Left lung (tissue), 10 donors: ENCODE data around the gene OBSCN. TPM values are rescaled to one million over a fixed set of nuclear protein-coding genes. Genes with fewer than 3 reads are reported as not detected.
A peak's percentile ranks its signal among the peaks of the same experiment; 100 is the strongest.

Experiments
- ATAC-seq: fragments of 200-7000 bp; cut with Tn5 transposase; one replicate; pipeline ENCODE4 v1.9.1; 2020; ENCODE audit warnings: moderate library complexity
- DNase-seq, 4 donors: peaks; one replicate each; pipeline ENCODE4 v3.0.0-alpha.2; 2013 to 2020
- H3K27ac ChIP-seq, 2 donors: fragments of 200-600 bp; sonication (generic) in 1 of 2; one replicate each; pipeline versions ENCODE4 v1.5.0 to v1.8.0; 2020 to 2021
- H3K27me3 ChIP-seq, 2 donors: fragments of 200-600 bp; sonication (generic) in 1 of 2; one replicate each; pipeline versions ENCODE4 v1.5.0 to v1.8.0; 2020 to 2021
- H3K36me3 ChIP-seq, 2 donors: fragments of 200-600 bp; sonication (generic) in 1 of 2; one replicate each; pipeline versions ENCODE4 v1.5.0 to v1.8.0; 2020 to 2021
- H3K4me1 ChIP-seq, 2 donors: fragments of 200-600 bp; one replicate each; pipeline ENCODE4 v1.8.0; 2021
- H3K4me3 ChIP-seq, 2 donors: fragments of 200-600 bp; sonication (generic) in 1 of 2; one replicate each; pipeline versions ENCODE4 v1.5.0 to v1.8.0; 2020 to 2021; ENCODE audit warnings: mild to moderate bottlenecking in 1 of 2
- H3K9me3 ChIP-seq, 2 donors: fragments of 200-600 bp; sonication (generic) in 1 of 2; one replicate each; pipeline versions ENCODE4 v1.5.0 to v1.8.0; 2020 to 2021
- intact Hi-C, 2 donors: fragments of 100-400 bp; cut with DNase I; formaldehyde crosslinking; loops; one replicate each; pipeline versions ENCODE4 v1.11.2 to v1.14.2; 2022
- polyA plus RNA-seq, 6 donors: library from polyadenylated mRNA; unstranded; fragments of 120-200 nt; gene quantifications; one replicate each; pipeline ENCODE4 v1.2.1, GENCODE V29; 2013; ENCODE audit not compliant: insufficient read length in 6 of 6
- total RNA-seq, 2 donors: library from RNA; stranded (reverse); fragmentation: NEBNext Ultra II Directional; extraction: Animal tissue kit (Norgen Biotek cat#: 25700); gene quantifications; one replicate each; pipeline ENCODE4 v1.2.1, GENCODE V29; 2021
- TF ChIP-seq, protein P1 (sequence below), 2 donors: fragments of 200-600 bp; sonication (generic) in 1 of 2; IDR thresholded peaks; one replicate each; pipeline versions ENCODE4 v1.5.0 to v1.8.0; 2021; ENCODE audit warnings: antibody characterized with exemption in 2 of 2
- donor health status: DM: no; HTN: yes; CAD: no.
- donor health status: DM: no; HTN: no; CAD: no.

OBSCN gene
- total and polyA plus RNA-seq, 8 donors: 20.3 to 69.5 (median 47.5) TPM

DNA sequence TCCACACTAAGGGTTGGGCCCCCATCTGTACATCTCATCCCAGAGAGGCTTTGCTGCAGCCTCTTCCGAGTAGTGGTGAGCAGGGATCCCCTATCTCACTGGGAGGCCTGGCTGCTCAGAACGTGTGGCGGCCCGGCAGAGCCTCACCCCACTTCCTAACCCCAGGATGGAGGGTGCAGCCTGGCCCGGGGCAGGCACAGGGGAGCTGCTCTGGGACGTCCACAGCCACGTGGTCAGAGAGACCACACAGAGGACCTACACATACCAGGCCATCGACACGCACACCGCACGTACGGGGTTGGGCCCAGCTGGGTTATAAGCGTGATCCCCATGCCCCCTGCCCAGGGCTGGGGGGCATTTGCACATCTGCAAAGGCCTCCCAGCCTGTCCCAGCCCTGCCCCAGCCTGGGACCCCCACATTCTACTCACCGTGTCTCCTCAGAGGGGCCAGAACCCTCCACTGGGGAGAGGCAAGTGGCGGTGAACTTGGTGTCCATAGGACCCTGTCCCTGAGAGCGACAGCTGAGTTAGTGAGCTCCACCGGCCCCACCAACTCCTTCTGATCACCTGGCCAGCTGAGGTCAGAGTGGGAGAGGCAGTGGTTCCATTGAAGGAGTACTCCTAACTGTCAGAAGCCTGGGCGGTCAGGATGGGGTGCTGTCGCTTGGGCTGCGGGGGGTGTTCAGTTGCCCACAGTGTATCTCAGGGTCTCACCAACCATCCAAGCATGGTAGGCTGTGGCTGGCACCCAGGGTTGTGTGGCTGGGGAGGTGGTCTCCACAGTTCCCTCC lies 157.6 kb downstream of the OBSCN start:
- Histone ChIP-seq H3K27me3 (peaks cover 0 to 14% of the 10 kb centered on the region in 2 donors), H3K27ac (no peak overlapping the region), H3K36me3 (no peaks in the 10 kb centered on the region), H3K9me3 (no peaks in the 10 kb centered on the region), H3K4me1 (no peaks in the 10 kb centered on the region), H3K4me3 (no peak overlapping the region)
- ATAC-seq (no peak), DNase-seq (peak in 2 of 4 donors; percentile 32 to 70)
- TF ChIP-seq, protein P1, sequence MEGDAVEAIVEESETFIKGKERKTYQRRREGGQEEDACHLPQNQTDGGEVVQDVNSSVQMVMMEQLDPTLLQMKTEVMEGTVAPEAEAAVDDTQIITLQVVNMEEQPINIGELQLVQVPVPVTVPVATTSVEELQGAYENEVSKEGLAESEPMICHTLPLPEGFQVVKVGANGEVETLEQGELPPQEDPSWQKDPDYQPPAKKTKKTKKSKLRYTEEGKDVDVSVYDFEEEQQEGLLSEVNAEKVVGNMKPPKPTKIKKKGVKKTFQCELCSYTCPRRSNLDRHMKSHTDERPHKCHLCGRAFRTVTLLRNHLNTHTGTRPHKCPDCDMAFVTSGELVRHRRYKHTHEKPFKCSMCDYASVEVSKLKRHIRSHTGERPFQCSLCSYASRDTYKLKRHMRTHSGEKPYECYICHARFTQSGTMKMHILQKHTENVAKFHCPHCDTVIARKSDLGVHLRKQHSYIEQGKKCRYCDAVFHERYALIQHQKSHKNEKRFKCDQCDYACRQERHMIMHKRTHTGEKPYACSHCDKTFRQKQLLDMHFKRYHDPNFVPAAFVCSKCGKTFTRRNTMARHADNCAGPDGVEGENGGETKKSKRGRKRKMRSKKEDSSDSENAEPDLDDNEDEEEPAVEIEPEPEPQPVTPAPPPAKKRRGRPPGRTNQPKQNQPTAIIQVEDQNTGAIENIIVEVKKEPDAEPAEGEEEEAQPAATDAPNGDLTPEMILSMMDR (IDR thresholded peaks at IDR 0.05): no peak
- intact Hi-C loops: no loop called here

DNA sequence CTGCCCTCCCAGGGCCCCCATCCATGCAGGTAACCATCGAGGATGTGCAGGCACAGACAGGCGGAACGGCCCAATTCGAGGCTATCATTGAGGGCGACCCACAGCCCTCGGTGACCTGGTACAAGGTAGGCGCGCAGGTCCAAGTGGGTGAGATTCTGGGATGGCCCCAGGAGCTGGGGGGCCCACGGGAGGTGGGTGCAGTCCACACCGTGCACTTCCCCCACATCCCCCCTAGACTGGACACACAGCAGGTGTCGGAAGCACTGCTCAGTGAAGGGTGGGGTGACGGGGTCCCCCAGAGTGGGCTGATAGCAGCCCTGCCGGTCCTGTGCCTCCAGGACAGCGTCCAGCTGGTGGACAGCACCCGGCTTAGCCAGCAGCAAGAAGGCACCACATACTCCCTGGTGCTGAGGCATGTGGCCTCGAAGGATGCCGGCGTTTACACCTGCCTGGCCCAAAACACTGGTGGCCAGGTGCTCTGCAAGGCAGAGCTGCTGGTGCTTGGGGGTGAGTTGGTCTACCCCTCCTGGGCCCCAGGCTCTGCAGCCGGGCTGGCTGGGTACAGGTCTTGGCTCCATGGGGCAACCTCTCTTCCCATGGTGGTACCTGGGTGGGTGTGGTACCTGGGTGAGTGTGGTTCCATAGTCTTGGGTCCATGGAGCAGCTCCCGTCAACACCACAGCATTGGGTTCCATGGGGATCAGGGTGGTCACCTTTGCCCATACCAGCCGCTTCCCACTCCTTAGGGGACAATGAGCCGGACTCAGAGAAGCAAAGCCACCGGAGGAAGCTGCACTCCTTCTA lies 158.4 kb downstream of the OBSCN start:
- Histone ChIP-seq H3K36me3 (no peaks in the 10 kb centered on the region), H3K9me3 (no peaks in the 10 kb centered on the region), H3K4me3 (no peak overlapping the region), H3K4me1 (no peaks in the 10 kb centered on the region), H3K27me3 (peaks cover 0 to 15% of the 10 kb centered on the region in 2 donors), H3K27ac (no peak overlapping the region)
- DNase-seq: peak in 2 of 4 donors; percentile 22 to 62
- intact Hi-C loops: no loop called here
- TF ChIP-seq, protein P1 (IDR thresholded peaks at IDR 0.05): no peak
- ATAC-seq: no peak

DNA sequence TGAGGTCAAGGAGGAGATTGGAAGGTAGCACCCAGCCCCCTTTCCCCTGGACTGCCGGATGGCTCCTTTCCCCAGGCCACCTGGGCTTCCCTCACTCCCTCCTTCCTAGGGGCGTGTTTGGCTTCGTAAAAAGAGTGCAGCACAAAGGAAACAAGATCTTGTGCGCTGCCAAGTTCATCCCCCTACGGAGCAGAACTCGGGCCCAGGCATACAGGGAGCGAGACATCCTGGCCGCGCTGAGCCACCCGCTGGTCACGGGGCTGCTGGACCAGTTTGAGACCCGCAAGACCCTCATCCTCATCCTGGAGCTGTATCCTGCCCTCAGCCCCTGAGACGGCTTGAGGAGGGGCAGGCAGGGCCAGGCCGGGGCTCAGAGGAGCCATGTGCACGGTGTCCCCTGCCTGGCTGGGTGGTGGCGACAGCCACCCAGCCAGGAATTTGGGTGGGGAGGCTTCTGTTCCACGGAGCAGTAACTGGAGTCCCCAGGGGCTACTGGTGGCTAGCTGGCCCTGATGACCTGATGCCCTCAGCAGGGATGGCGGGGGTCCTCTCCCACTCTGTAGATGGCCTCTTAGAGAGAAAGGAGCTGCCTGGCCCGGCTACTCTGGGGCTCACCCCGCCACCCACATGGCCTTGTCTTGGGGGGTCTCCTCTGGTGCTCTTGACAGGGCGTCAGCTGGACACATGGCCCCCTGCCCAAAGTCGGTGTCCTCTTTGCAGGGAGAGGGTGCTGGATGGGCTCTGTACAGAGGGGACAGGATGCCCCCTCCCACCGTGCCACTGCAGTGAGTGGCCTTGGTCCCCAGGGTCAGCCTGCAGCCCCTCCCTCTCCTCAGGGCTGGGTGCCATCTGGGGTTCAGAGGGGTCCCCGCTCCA lies 159.3 kb downstream of the OBSCN start:
- ATAC-seq: no peak

DNA sequence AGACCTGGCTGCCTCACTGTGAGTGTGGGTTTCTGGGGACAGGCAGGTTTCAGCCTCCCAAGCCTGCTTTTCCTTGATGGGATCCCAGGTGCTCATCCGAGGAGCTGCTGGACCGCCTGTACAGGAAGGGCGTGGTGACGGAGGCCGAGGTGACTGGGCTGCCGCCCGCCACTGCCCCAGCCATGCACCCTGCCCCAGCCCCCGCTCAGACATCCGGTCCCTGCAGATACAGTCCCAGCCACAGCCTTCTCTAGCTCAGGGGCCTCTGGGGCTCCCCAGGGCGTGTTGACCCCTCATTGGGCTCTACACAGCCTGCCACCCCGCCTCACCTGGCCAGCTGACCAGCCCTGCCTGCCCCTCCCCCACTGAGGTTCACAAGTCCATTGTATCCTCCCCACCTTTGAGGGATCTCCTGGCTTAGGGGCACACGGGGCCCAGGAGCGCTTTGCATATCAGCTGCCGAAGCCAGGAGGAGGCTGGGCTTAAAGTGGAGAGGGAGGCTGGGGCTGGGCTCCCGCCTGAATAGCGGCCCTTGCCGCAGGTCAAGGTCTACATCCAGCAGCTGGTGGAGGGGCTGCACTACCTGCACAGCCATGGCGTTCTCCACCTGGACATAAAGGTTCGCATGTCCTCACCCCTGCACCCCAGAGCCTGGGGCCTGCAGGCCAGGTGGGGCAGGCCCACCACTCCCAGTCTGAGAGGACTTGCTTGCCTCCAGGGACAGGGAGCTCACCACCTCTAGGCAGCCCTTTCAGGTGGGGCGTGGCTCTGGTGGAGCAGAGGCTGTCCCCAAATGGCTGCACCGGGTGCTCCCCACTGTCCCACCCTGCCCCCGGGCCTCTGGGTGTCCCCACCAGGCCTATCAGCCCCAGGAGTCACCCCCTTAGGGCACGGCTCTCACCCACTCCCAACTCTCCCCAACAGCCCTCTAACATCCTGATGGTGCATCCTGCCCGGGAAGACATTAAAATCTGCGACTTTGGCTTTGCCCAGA lies 160.3 kb downstream of the OBSCN start:
- Histone ChIP-seq H3K27me3 (peaks cover 0 to 20% of the 10 kb centered on the region in 2 donors), H3K9me3 (no peaks in the 10 kb centered on the region), H3K4me1 (no peaks in the 10 kb centered on the region), H3K4me3 (no peak overlapping the region), H3K27ac (no peak overlapping the region), H3K36me3 (no peaks in the 10 kb centered on the region)
- intact Hi-C loops: no loop called here
- TF ChIP-seq, protein P1 (IDR thresholded peaks at IDR 0.05): no peak
- ATAC-seq (no peak), DNase-seq (peak in 2 of 4 donors; percentile 29 to 67)

More for the DNA sequence above, 159.3 kb downstream of the OBSCN start:
- no peaks in the 10 kb centered on the region for H3K9me3 ChIP-seq
- H3K27me3 ChIP-seq: peaks cover 0 to 20% of the 10 kb centered on the region in 2 donors
- no peak overlapping the region for H3K27ac ChIP-seq
- H3K36me3 ChIP-seq: no peaks in the 10 kb centered on the region
- intact Hi-C loops: no loop called here
- TF ChIP-seq, protein P1 (IDR thresholded peaks at IDR 0.05): no peak
- peak in 2 of 4 donors; percentile 30 to 72 for DNase-seq
- no peak overlapping the region for H3K4me3 ChIP-seq
- H3K4me1 ChIP-seq: no peaks in the 10 kb centered on the region
